SK-N-SH (cell line): ENCODE measurements around the gene FRMD1. TPM values are rescaled to one million over a fixed set of nuclear protein-coding genes. Genes with fewer than 3 reads are reported as not detected.

ENCODE experiments used
- CTCF ChIA-PET: fragments of 300-600, 350-600 bp; formaldehyde crosslinking; extraction: SDS; loops from one replicate; lab custom pipeline; 2021; lab: Yijun Ruan, JAX
- POLR2A ChIA-PET: fragments of 350-600 bp; sonication (Branson Sonifier 250); formaldehyde crosslinking; extraction: SDS; loops from one replicate; lab custom pipeline; 2020; ENCODE audit warnings: antibody characterized with exemption, inconsistent platforms; lab: Yijun Ruan, JAX
- DNase-seq: peaks from one replicate; pipeline ENCODE4 v3.0.0; 2012
- H2AFZ ChIP-seq: fragments of 200-600 bp; sonication (generic); 2 replicates; pipeline ENCODE4 v1.8.1; 2016; ENCODE audit warnings: antibody characterized with exemption, mild to moderate bottlenecking, low read depth
- H3F3A ChIP-seq: fragments of 200-600 bp; sonication (generic); replicated peaks from 2 replicates; pipeline ENCODE3; 2016; ENCODE audit warnings: antibody characterized with exemption, mild to moderate bottlenecking; ENCODE audit not compliant: insufficient read depth
- H3K27ac ChIP-seq, 2 experiments: fragments of 200-500 bp in 1 of 2; fragments of 200-600 bp in 1 of 2; sonication (Bioruptor generic) in 1 of 2; sonication (generic), shearing (Covaris generic) in 1 of 2; 2 replicates each; pipeline versions ENCODE4 v1.5.1 to v1.6.1; 2014 to 2016; ENCODE audit warnings: low read depth in 2 of 2, inconsistent platforms in 1 of 2, low read length in 1 of 2, mild to moderate bottlenecking in 1 of 2, mixed read lengths in 1 of 2
- H3K27me3 ChIP-seq: fragments of 200-600 bp; sonication (generic), shearing (Covaris generic); 2 replicates; pipeline ENCODE4 v1.6.1; 2016; ENCODE audit warnings: mixed run types; ENCODE audit not compliant: insufficient read depth
- H3K36me3 ChIP-seq, 2 experiments: fragments of 200-500 bp in 1 of 2; fragments of 200-600 bp in 1 of 2; sonication (Bioruptor generic) in 1 of 2; sonication (generic) in 1 of 2; replicated peaks in 1 of 2; 2 replicates each; pipeline versions ENCODE3 to v1.5.1; 2014 to 2016; ENCODE audit warnings: low read length in 1 of 2, mild to moderate bottlenecking in 1 of 2; ENCODE audit not compliant: insufficient read depth in 2 of 2, control insufficient read depth in 1 of 2
- H3K4me1 ChIP-seq, 2 experiments: fragments of 200-500 bp in 1 of 2; fragments of 200-600 bp in 1 of 2; sonication (Bioruptor generic) in 1 of 2; sonication (generic), shearing (Covaris generic) in 1 of 2; 2 replicates each; pipeline versions ENCODE4 v1.5.1 to v1.6.1; 2014 to 2016; ENCODE audit warnings: low read depth in 1 of 2, low read length in 1 of 2, mixed run types in 1 of 2; ENCODE audit not compliant: insufficient read depth in 2 of 2, control insufficient read depth in 1 of 2
- H3K4me2 ChIP-seq: fragments of 200-600 bp; sonication (generic), shearing (Covaris generic); 2 replicates; pipeline ENCODE4 v1.6.1; 2017; ENCODE audit warnings: mixed run types
- H3K4me3 ChIP-seq, 2 experiments: fragments of 200-500 bp in 1 of 2; fragments of 200-600 bp in 1 of 2; sonication (Bioruptor generic) in 1 of 2; sonication (generic), shearing (Covaris generic) in 1 of 2; 2 replicates each; pipeline versions ENCODE4 v1.5.1 to v1.8.1; 2014 to 2016; ENCODE audit warnings: low read depth in 2 of 2, inconsistent platforms in 1 of 2, low read length in 1 of 2, mild to moderate bottlenecking in 1 of 2, mixed read lengths in 1 of 2, moderate library complexity in 1 of 2
- H3K79me2 ChIP-seq: fragments of 200-600 bp; sonication (generic); 2 replicates; pipeline ENCODE4 v1.8.1; 2017; ENCODE audit warnings: mild to moderate bottlenecking; ENCODE audit not compliant: insufficient read depth
- H3K9ac ChIP-seq: fragments of 200-600 bp; sonication (generic); 2 replicates; pipeline ENCODE4 v1.6.1; 2017; ENCODE audit warnings: mixed run types
- H3K9me2 ChIP-seq: fragments of 200-600 bp; sonication (generic); 2 replicates; pipeline ENCODE4 v1.6.1; 2017; ENCODE audit warnings: mixed run types
- H3K9me3 ChIP-seq: fragments of 200-600 bp; sonication (generic); 2 replicates; pipeline ENCODE4 v1.6.1; 2017; ENCODE audit warnings: mixed run types, mild to moderate bottlenecking, moderate library complexity
- H4K20me1 ChIP-seq: fragments of 200-600 bp; sonication (generic); 2 replicates; pipeline ENCODE4 v1.6.1; 2017; ENCODE audit warnings: mild to moderate bottlenecking, mixed run types; ENCODE audit not compliant: insufficient read depth
- CHD2 ChIP-seq: fragments of 150-350 bp; IDR thresholded peaks from 2 replicates; pipeline ENCODE4 v1.6.1; 2018; ENCODE audit warnings: low read length; ENCODE audit not compliant: partially characterized antibody
- EP300 ChIP-seq, 2 experiments: IDR thresholded peaks; 2 replicates each; pipeline versions ENCODE4 v1.4.0 to v1.6.1; 2012; ENCODE audit warnings: borderline replicate concordance in 1 of 2, low read depth in 1 of 2, low read length in 1 of 2
- EZH2phosphoT487 ChIP-seq: fragments of 200-600 bp; sonication (generic); IDR thresholded peaks from 2 replicates; pipeline ENCODE4 v1.6.1; 2017; ENCODE audit warnings: low read depth, mixed run types, mild to moderate bottlenecking, antibody characterized with exemption, moderate library complexity, borderline replicate concordance
- FOSL2 ChIP-seq: IDR thresholded peaks from 2 replicates; pipeline ENCODE4 v1.4.0; 2012; ENCODE audit warnings: low read depth, mild to moderate bottlenecking, moderate library complexity, borderline replicate concordance
- FOXJ3 ChIP-seq: sonication (generic); formaldehyde crosslinking; IDR thresholded peaks from 2 replicates; pipeline ENCODE4 v1.5.1; 2020; ENCODE audit warnings: mild to moderate bottlenecking, missing genetic modification reagents
- FOXM1 ChIP-seq: IDR thresholded peaks from 2 replicates; pipeline ENCODE4 v1.4.0; 2012; ENCODE audit warnings: low read depth, mild to moderate bottlenecking
- GABPA ChIP-seq: IDR thresholded peaks from 2 replicates; pipeline ENCODE4 v1.4.0; 2012; ENCODE audit warnings: low read depth, mild to moderate bottlenecking
- GATA2 ChIP-seq: sonication (generic); formaldehyde crosslinking; IDR thresholded peaks from 2 replicates; pipeline ENCODE4 v1.5.0; 2020; ENCODE audit warnings: mild to moderate bottlenecking, missing genetic modification reagents
- IRF3 ChIP-seq: fragments of 150-350 bp; IDR thresholded peaks from 2 replicates; pipeline ENCODE4 v1.6.1; 2016; ENCODE audit warnings: mild to moderate bottlenecking, low read depth, low read length
- MAX ChIP-seq: IDR thresholded peaks from 2 replicates; pipeline ENCODE4 v1.4.0; 2012; ENCODE audit warnings: low read depth
- MXI1 ChIP-seq: IDR thresholded peaks from 2 replicates; pipeline ENCODE4 v1.6.1; 2012; ENCODE audit warnings: mild to moderate bottlenecking, low read depth, low read length, improper control_type of control experiment
- NFIC ChIP-seq: IDR thresholded peaks from 2 replicates; pipeline ENCODE4 v1.4.0; 2012; ENCODE audit warnings: borderline replicate concordance
- NRF1 ChIP-seq: IDR thresholded peaks from 2 replicates; pipeline ENCODE4 v1.6.1; 2012; ENCODE audit warnings: low read depth, mild to moderate bottlenecking, low read length
- PBX3 ChIP-seq: IDR thresholded peaks from 2 replicates; pipeline ENCODE4; 2012
- RAD21 ChIP-seq: IDR thresholded peaks from 2 replicates; pipeline ENCODE4 v1.6.1; 2012; ENCODE audit warnings: mild to moderate bottlenecking, low read length
- RCOR1 ChIP-seq: fragments of 150-350 bp; IDR thresholded peaks from 2 replicates; pipeline ENCODE4 v1.6.1; 2017; ENCODE audit warnings: antibody characterized with exemption, low read length
- RXRA ChIP-seq: IDR thresholded peaks from 2 replicates; pipeline ENCODE4 v1.4.0; 2012; ENCODE audit warnings: low read depth, mild to moderate bottlenecking, borderline replicate concordance
- SIN3A ChIP-seq: IDR thresholded peaks from 2 replicates; pipeline ENCODE4 v1.6.1; 2012; ENCODE audit warnings: low read depth, mild to moderate bottlenecking, low read length, moderate library complexity, borderline replicate concordance
- SMC3 ChIP-seq: IDR thresholded peaks from 2 replicates; pipeline ENCODE4 v1.6.1; 2012; ENCODE audit warnings: low read depth, low read length, improper control_type of control experiment
- TAF1 ChIP-seq: IDR thresholded peaks from 2 replicates; pipeline ENCODE4 v1.6.1; 2012; ENCODE audit warnings: low read depth, mild to moderate bottlenecking, low read length, moderate library complexity, borderline replicate concordance
- TEAD4 ChIP-seq: IDR thresholded peaks from 2 replicates; pipeline ENCODE4 v1.4.0; 2012; ENCODE audit warnings: mild to moderate bottlenecking, borderline replicate concordance; ENCODE audit not compliant: insufficient read depth
- USF2 ChIP-seq: fragments of 150-350 bp; IDR thresholded peaks from 2 replicates; pipeline ENCODE4 v1.6.1; 2017; ENCODE audit warnings: antibody characterized with exemption, low read length, low read depth, borderline replicate concordance
- WGBS: methylation state at CpG from one replicate; pipeline ENCODE4 v1.1.6; 2017; ENCODE audit warnings: low lambda C conversion rate; 5-methylcytosine and 5-hydroxymethylcytosine counted together
- polyA plus RNA-seq, 3 experiments: library from polyadenylated mRNA; depleted of rRNA; stranded (reverse); fragments of >200 nt; gene quantifications; 2 replicates each; pipeline ENCODE4 v1.2.3, GENCODE V29; 2012

The FRMD1 gene
- polyA plus RNA-seq, 1 of the 3 experiments (the other 2 are of a cell fraction) = not detected

GRCh38 chr6:168072730-168073129, 6.3 kb downstream of the FRMD1 start:
- H3K36me3 ChIP-seq = no peaks in the 10 kb centered on the region
- CTCF ChIA-PET = interaction anchor here (0.5 kb wide), 1 partner anchor 1104 kb away, joined by 3 read pairs; no protein-coding TSS in a partner anchor

GRCh38 chr6:168072261-168072660, 6.8 kb downstream of the FRMD1 start:
- Histone ChIP-seq H3K4me1 (no peaks in the 10 kb centered on the region), H3K9ac (no peak overlapping the region), H3K9me2 (no peaks in the 10 kb centered on the region), H4K20me1 (no peaks in the 10 kb centered on the region), H3K9me3 (no peaks in the 10 kb centered on the region), H3K27me3 (no peaks in the 10 kb centered on the region), H3K36me3 (no peaks in the 10 kb centered on the region), H3K4me2 (no peak overlapping the region), H3K79me2 (no peaks in the 10 kb centered on the region), H3K4me3 (no peak overlapping the region), H2AFZ (no peak overlapping the region), H3F3A (peaks cover 3% of the 10 kb centered on the region), H3K27ac (no peak overlapping the region)
- CTCF ChIA-PET = interaction anchor here (0.5 to 1.3 kb wide), 2 partner anchors 12 to 1105 kb away, joined by 3 read pairs; no protein-coding TSS in a partner anchor
- 70% methylated on average over 17 of the region's 24 CpGs for WGBS
- no peak for DNase-seq
- POLR2A ChIA-PET = no interaction called here
- TF ChIP-seq FOXM1 (no peak), RAD21 (no peak), EP300 (IDR thresholded peaks at IDR 0.05; ENCODE audit: borderline replicate concordance in 1 of 2, low read depth in 1 of 2, low read length in 1 of 2) (no peak), NRF1 (no peak), GABPA (no peak), FOXJ3 (CRISPR knock-in tag) (no peak), NFIC (no peak), TEAD4 (no peak), GATA2 (no peak), FOSL2 (no peak), SMC3 (no peak), RXRA (no peak), MXI1 (no peak), USF2 (no peak), PBX3 (no peak), RCOR1 (no peak), CHD2 (no peak), MAX (no peak), TAF1 (no peak)

More at GRCh38 chr6:168072730-168073129, 6.3 kb downstream of the FRMD1 start:
- Histone ChIP-seq H3K9ac (no peak overlapping the region), H3K27me3 (no peaks in the 10 kb centered on the region), H2AFZ (no peak overlapping the region), H3K4me2 (no peak overlapping the region), H3F3A (peaks cover 3% of the 10 kb centered on the region), H4K20me1 (no peaks in the 10 kb centered on the region), H3K27ac (no peak overlapping the region), H3K9me2 (no peaks in the 10 kb centered on the region), H3K4me3 (no peak overlapping the region), H3K9me3 (no peaks in the 10 kb centered on the region), H3K4me1 (no peaks in the 10 kb centered on the region), H3K79me2 (no peaks in the 10 kb centered on the region)
- POLR2A ChIA-PET = no interaction called here
- no peak for DNase-seq
- TF ChIP-seq EP300 (IDR thresholded peaks at IDR 0.05; ENCODE audit: borderline replicate concordance in 1 of 2, low read depth in 1 of 2, low read length in 1 of 2) = no peak
- TF ChIP-seq SIN3A = no peak
- TF ChIP-seq CHD2 = no peak
- TF ChIP-seq USF2 = no peak
- TF ChIP-seq EZH2phosphoT487 = no peak
- no peak for TF ChIP-seq IRF3
- TF ChIP-seq FOXJ3 (CRISPR knock-in tag) = no peak
- no peak for TF ChIP-seq RCOR1
- 36% methylated on average over 4 of the region's 4 CpGs for WGBS
